RWPE2 (cell line): ENCODE data around the gene ALS2.
"Not testable (repeated sequence)": the region's sequence is repeated elsewhere in the genome, so short reads cannot be mapped to it uniquely, and the experiment has no call there.

Experiments used
- ATAC-seq: fragments of 200-7000 bp; cut with Tn5 transposase; 3 replicates; pipeline ENCODE4 v1.9.1; 2021; ENCODE audit warnings: low read depth
- DNase-seq: peaks from one replicate; pipeline ENCODE4 v3.0.0-alpha.2; 2020; ENCODE audit warnings: low spot score
- H3K27ac ChIP-seq: fragments of 450-650 bp; 2 replicates; pipeline ENCODE4 v1.5.1; 2017; ENCODE audit warnings: mild to moderate bottlenecking; ENCODE audit not compliant: poor library complexity, severe bottlenecking
- H3K27me3 ChIP-seq: fragments of 250-450 bp; sonication (Bioruptor Pico); 2 replicates; pipeline ENCODE4 v1.5.1; 2021; ENCODE audit warnings: mild to moderate bottlenecking, moderate library complexity; ENCODE audit not compliant: insufficient read depth, poor library complexity, severe bottlenecking
- H3K36me3 ChIP-seq: fragments of 250-450 bp; sonication (Bioruptor Pico); 2 replicates; pipeline ENCODE4 v1.5.1; 2020; ENCODE audit warnings: low read depth, mild to moderate bottlenecking, moderate library complexity
- H3K4me1 ChIP-seq: fragments of 250-450 bp; sonication (Bioruptor Pico); 2 replicates; pipeline ENCODE4 v1.5.1; 2021; ENCODE audit warnings: mild to moderate bottlenecking, moderate library complexity; ENCODE audit not compliant: insufficient read depth, poor library complexity, severe bottlenecking
- H3K4me3 ChIP-seq: fragments of 250-450 bp; sonication (Bioruptor Pico); 2 replicates; pipeline ENCODE4 v1.5.1; 2021; ENCODE audit warnings: mild to moderate bottlenecking, moderate library complexity; ENCODE audit not compliant: severe bottlenecking
- H3K9me3 ChIP-seq: fragments of 250-450 bp; sonication (Bioruptor Pico); 2 replicates; pipeline ENCODE4 v1.5.1; 2021; ENCODE audit warnings: mild to moderate bottlenecking, moderate library complexity; ENCODE audit not compliant: severe bottlenecking
- TF ChIP-seq, protein P1 (sequence below): fragments of 450-650 bp; IDR thresholded peaks from one replicate; pipeline ENCODE4 v1.5.1; 2017; ENCODE audit warnings: mild to moderate bottlenecking, moderate library complexity; ENCODE audit not compliant: poor library complexity, severe bottlenecking

The ALS2 gene

DNA sequence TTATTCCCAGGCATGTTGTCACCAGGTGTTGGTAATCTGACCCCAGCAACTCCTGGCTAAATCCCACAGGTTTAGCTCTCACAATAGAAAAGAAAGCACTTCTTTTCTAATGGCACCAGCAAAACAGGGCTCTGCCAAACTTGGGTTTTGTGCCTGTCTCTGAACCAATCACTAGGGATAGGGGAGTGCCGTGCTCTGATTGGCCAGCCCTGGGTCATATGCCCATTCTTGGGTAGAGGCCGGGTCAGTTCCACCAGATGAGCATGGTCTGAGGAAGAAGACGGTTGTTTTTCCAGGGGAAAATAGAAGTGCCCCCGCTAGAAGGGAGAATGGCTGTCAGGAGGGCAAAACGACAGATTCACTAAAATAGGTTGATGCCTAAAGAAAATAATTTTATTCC lies 40.3 kb upstream of the ALS2 start:
- H3K27me3 ChIP-seq = no peaks in the 10 kb centered on the region
- no peaks in the 10 kb centered on the region for H3K4me1 ChIP-seq
- DNase-seq = no peak
- H3K36me3 ChIP-seq = no peaks in the 10 kb centered on the region
- H3K9me3 ChIP-seq = no peaks in the 10 kb centered on the region
- TF ChIP-seq, protein P1, sequence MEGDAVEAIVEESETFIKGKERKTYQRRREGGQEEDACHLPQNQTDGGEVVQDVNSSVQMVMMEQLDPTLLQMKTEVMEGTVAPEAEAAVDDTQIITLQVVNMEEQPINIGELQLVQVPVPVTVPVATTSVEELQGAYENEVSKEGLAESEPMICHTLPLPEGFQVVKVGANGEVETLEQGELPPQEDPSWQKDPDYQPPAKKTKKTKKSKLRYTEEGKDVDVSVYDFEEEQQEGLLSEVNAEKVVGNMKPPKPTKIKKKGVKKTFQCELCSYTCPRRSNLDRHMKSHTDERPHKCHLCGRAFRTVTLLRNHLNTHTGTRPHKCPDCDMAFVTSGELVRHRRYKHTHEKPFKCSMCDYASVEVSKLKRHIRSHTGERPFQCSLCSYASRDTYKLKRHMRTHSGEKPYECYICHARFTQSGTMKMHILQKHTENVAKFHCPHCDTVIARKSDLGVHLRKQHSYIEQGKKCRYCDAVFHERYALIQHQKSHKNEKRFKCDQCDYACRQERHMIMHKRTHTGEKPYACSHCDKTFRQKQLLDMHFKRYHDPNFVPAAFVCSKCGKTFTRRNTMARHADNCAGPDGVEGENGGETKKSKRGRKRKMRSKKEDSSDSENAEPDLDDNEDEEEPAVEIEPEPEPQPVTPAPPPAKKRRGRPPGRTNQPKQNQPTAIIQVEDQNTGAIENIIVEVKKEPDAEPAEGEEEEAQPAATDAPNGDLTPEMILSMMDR = no peak
- no peak overlapping the region for H3K4me3 ChIP-seq
- H3K27ac ChIP-seq = no peak overlapping the region
- no peak for ATAC-seq

DNA sequence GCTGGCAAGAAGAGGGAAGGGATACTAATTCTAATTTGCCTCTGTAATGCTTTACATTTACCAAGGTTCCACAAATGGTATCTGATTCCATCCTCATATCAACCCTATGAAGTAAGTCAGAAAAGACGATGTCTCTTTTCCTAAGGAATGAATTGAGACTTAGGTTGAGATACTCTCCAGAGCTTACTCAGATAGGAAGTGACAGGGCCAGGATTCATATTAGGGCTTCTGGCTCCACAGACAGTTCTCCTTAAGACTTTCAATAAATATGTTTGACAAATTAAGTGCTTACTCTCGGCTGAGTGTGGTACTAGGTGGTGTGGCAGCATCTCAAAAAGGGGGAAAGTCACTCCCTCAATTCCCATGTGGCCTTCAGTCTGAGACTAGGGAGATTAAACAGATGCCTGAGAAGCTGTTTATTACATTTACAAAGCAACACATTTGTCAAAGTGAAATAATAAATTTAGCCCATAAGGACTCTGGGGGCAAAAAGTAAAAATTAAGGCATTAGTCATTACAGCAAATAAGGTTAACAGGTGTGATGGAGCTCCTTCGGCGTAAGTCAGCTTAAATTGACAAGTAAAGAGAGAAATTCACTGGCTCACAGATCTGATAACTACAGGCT lies 39.8 kb upstream of the ALS2 start:
- no peak overlapping the region for H3K27ac ChIP-seq
- no peak for DNase-seq
- H3K9me3 ChIP-seq = no peaks in the 10 kb centered on the region
- no peaks in the 10 kb centered on the region for H3K36me3 ChIP-seq
- TF ChIP-seq, protein P1 = no peak
- no peaks in the 10 kb centered on the region for H3K4me1 ChIP-seq
- ATAC-seq = no peak
- H3K27me3 ChIP-seq = no peaks in the 10 kb centered on the region
- no peak overlapping the region for H3K4me3 ChIP-seq

DNA sequence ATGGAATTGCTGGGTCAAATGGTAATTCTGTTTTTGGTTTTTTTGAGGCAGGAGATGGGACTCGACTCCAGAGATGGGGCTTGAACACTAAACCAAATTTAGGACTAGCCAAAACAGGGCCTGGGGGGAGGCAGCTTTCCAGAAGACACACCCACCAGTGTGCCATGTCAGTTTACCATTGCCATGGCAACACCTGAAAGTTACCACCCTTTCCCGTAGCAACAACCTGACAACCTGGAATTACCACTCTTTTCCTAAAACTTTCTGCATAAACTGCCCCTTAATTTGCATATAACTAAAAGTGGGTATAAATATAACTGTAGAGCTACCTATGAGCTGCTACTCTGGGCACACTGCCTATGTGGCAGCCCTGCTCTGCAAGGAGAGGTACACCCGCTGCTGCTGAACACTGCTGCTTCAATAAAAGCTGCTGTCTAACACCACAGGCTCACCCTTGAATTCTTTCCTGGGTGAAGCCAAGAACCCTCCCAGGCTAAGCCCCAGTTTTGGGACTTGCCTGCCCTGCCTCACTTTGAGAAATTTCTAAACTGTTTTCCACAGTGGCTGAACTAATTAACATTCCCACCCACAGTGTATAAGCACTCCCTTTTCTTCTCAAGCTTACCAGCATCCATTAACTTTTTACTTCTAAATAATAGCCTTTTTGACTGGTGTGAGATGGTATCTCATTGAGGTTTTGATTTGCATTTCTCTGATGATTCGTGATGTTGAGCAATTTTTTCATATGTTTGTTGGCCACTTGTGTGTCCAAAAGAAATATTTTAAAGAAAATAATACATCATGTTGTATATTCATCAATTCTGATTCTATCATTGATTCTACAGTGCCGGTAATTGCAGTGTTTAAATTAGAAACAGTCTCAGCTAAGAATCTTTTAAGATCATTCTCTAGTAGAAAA lies 36.2 kb upstream of the ALS2 start:
- no peak overlapping the region for H3K27ac ChIP-seq
- H3K9me3 ChIP-seq = no peaks in the 10 kb centered on the region
- H3K27me3 ChIP-seq = no peaks in the 10 kb centered on the region
- H3K36me3 ChIP-seq = no peaks in the 10 kb centered on the region
- ATAC-seq (no peak), DNase-seq (no peak)
- H3K4me1 ChIP-seq = no peaks in the 10 kb centered on the region
- TF ChIP-seq, protein P1 = no peak
- H3K4me3 ChIP-seq = no peak overlapping the region

DNA sequence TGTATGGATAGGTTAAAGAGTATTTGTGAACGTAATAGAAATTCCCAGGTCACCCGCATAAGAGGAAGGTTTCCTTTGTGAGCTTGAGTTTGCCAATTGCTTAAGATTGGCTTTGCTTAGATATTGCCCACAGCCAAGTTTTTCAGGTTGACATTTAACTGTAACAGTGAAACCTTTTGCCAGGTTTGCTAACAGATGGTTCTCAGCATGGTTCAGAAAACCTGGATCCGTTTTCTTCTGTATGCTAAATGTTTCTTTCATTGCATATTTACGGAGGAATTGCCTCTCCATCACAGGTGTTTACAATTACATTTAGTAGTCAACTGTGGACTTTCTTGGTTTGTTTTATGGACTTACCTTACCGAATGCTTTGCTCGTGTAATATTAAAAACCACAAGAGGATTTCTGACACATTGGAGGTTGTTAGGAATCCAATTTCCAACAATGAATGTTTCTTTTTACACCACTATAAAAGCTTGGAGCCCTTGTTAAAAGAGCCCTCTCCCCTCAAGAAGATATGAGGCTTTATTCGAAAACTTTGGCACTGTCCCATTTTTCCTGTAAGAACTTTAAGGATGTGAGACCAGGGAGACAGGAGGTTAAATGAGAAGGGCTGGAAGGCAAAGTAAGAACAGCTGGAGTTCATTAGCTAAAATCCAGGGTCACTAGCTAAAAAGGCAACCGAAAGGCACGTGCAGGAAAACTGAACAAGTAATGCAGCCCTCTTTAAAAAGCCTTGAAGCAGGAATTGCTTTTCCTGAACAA lies 33.4 kb upstream of the ALS2 start:
- Histone ChIP-seq H3K36me3 (no peaks in the 10 kb centered on the region), H3K9me3 (no peaks in the 10 kb centered on the region), H3K4me1 (no peaks in the 10 kb centered on the region), H3K4me3 (no peak overlapping the region), H3K27me3 (no peaks in the 10 kb centered on the region), H3K27ac (no peak overlapping the region)
- DNase-seq (no peak), ATAC-seq (no peak)
- TF ChIP-seq, protein P1 = no peak

DNA sequence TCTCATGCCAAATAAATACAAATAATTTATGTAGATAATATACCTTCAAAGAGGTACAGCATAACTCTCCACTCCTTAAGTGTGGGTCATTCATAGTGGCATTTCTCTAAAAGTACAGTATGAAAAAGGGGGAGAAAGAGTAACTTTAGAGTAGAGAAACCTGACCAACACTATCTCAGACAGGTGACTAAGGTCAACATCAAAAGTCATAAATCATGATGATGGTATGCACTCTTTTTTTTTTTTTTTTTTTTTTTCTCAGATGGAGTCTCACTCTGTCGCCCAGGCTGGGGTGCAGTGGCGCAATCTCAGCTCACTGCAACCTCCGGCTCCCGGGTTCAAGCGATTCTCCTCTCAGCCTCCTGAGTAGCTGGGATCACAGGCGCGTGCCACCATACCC lies 29.9 kb upstream of the ALS2 start:
- H3K4me3 ChIP-seq, H3K36me3 ChIP-seq, H3K4me1 ChIP-seq, H3K27me3 ChIP-seq, ATAC-seq, H3K9me3 ChIP-seq, H3K27ac ChIP-seq, DNase-seq: not testable (repeated sequence)
